ENCODE measurements around the gene TEKTIP1. TPM values are rescaled to one million over a fixed set of nuclear protein-coding genes. Genes with fewer than 3 reads are reported as not detected.

The TEKTIP1 gene
- total RNA-seq, 6 experiments from 2014 or later, result 1.1 to 1.6 (median 1.3) TPM; not detected in 3

- Histone ChIP-seq H3K4me1 (no peaks in the 10 kb centered on the region), H3K27me3 (no peaks in the 10 kb centered on the region), H3K4me3 (no peak overlapping the region), H3K27ac (no peak overlapping the region), H3K9me3 (no peaks in the 10 kb centered on the region), H3K36me3 (no peaks in the 10 kb centered on the region)
- DNase-seq, result peak; percentile 76 to 83 (median 80)
- 20% methylated on average over 7 of the region's 30 CpGs for WGBS (ENCODE audit: insufficient coverage, low coverage, low lambda C conversion rate, missing lambda C conversion rate)
- intact Hi-C loops (cut with DNase I), result loop anchor here (10.0 kb wide), 2 partner anchors 70 to 80 kb away; partner anchors contain the start of gene CACTIN (in 1 of the 2)
- TF ChIP-seq POLR2A (IDR thresholded peaks at IDR 0.05) (no peak), CTCF (IDR thresholded peaks at IDR 0.05) (peak; percentile 93 to 98 (median 96))
- ATAC-seq, result peak; percentile 78 to 88 (median 82)
Measured at GRCh38 chr19:3544742-3545668, 6.0 kb downstream of the TEKTIP1 start.

- Histone ChIP-seq H3K36me3 (no peaks in the 10 kb centered on the region), H3K4me3 (no peak overlapping the region), H3K27ac (no peak overlapping the region), H3K4me1 (no peaks in the 10 kb centered on the region), H3K9me3 (no peaks in the 10 kb centered on the region), H3K27me3 (no peaks in the 10 kb centered on the region)
- 74% methylated on average over 3 of the region's 10 CpGs for WGBS (ENCODE audit: insufficient coverage, low coverage, low lambda C conversion rate, missing lambda C conversion rate)
- intact Hi-C loops (cut with DNase I), result loop anchor here (10.0 kb wide), 2 partner anchors 69 to 79 kb away; partner anchors contain the start of gene CACTIN (in 1 of the 2)
- DNase-seq (no peak), ATAC-seq (no peak)
- no peak for TF ChIP-seq CTCF (IDR thresholded peaks at IDR 0.05)
- no peak for TF ChIP-seq POLR2A (IDR thresholded peaks at IDR 0.05)
Measured at GRCh38 chr19:3545669-3546034, 6.7 kb downstream of the TEKTIP1 start.

GRCh38 chr19:3546119-3546518 is 7.1 kb downstream of the TEKTIP1 start:
- H3K4me1 ChIP-seq, result no peaks in the 10 kb centered on the region
- no peaks in the 10 kb centered on the region for H3K9me3 ChIP-seq
- no peak for TF ChIP-seq CTCF (IDR thresholded peaks at IDR 0.05)
- no peak for TF ChIP-seq POLR2A (IDR thresholded peaks at IDR 0.05)
- DNase-seq (peak in 1 of 3 donors; percentile 62), ATAC-seq (peak; percentile 5 to 14 (median 10))
- H3K36me3 ChIP-seq, result no peaks in the 10 kb centered on the region
- H3K27ac ChIP-seq, result no peak overlapping the region
- no peak overlapping the region for H3K4me3 ChIP-seq
- intact Hi-C loops (cut with DNase I), result loop anchor here (10.0 kb wide), 2 partner anchors 69 to 79 kb away; partner anchors contain the start of gene CACTIN (in 1 of the 2)
- 28% methylated on average over 6 of the region's 23 CpGs for WGBS (ENCODE audit: insufficient coverage, low coverage, low lambda C conversion rate, missing lambda C conversion rate)
- H3K27me3 ChIP-seq, result no peaks in the 10 kb centered on the region

- no CpG with 5 or more reads among the region's 15 CpGs for WGBS (ENCODE audit: insufficient coverage, low coverage, low lambda C conversion rate, missing lambda C conversion rate)
- DNase-seq, result no peak
- Histone ChIP-seq H3K9me3 (no peaks in the 10 kb centered on the region), H3K27me3 (no peaks in the 10 kb centered on the region), H3K4me3 (no peak overlapping the region), H3K27ac (no peak overlapping the region), H3K4me1 (no peaks in the 10 kb centered on the region), H3K36me3 (no peaks in the 10 kb centered on the region)
- intact Hi-C loops (cut with DNase I), result loop anchor here (10.0 kb wide), 2 partner anchors 67 to 77 kb away; partner anchors contain the start of gene CACTIN (in 1 of the 2)
- ATAC-seq, result no peak
- TF ChIP-seq CTCF (IDR thresholded peaks at IDR 0.05) (peak; percentile 31 to 39 (median 34)), POLR2A (IDR thresholded peaks at IDR 0.05) (no peak)
Measured at GRCh38 chr19:3547301-3547731, 8.3 kb downstream of the TEKTIP1 start.
